ENCODE data around the gene SERPINA4. TPM values are rescaled to one million over a fixed set of nuclear protein-coding genes. Genes with fewer than 3 reads are reported as not detected.

The SERPINA4 gene
- not detected in 2 replicates for total RNA-seq

GRCh38 chr14:94560751-94561655, at the start of gene SERPINA4:
Gene SERPINA4 (plus strand): TSS chr14:94561442. CDS start chr14:94563483, 2,041 bp downstream.

GRCh38 chr14:94581127-94581999, 20.1 kb downstream of the SERPINA4 start, which contains the start of gene SERPINA5:
Gene SERPINA5 (plus strand): TSS chr14:94581426. CDS start chr14:94587363, 5,937 bp downstream.

GRCh38 chr14:94612174-94612573, 50.9 kb downstream of the SERPINA4 start, which contains the start of gene SERPINA3:
Gene SERPINA3 (plus strand): TSS chr14:94612391. CDS start chr14:94614442, 2,051 bp downstream.

Other genes starting within 250 kb of the SERPINA4 start
- gene SERPINA6, start 238.1 kb upstream of the SERPINA4 start, total RNA-seq = under 0.01 TPM in 1 of 2 replicates, not detected in the other
- not detected in 2 replicates for gene SERPINA2, start 194.7 kb upstream of the SERPINA4 start, total RNA-seq
- gene SERPINA1, start 172.8 kb upstream of the SERPINA4 start, total RNA-seq = 0.36 TPM in 1 of 2 replicates, not detected in the other
- not detected in 2 replicates for gene SERPINA11, start 108.6 kb upstream of the SERPINA4 start, total RNA-seq
- gene SERPINA9, start 85.2 kb upstream of the SERPINA4 start, total RNA-seq = not detected in 2 replicates
- gene SERPINA12, start 52.0 kb upstream of the SERPINA4 start, total RNA-seq = not detected in 2 replicates
- gene SERPINA5, start 20.0 kb downstream of the SERPINA4 start, total RNA-seq = not detected in 2 replicates
- 0.49 and 0.85 TPM in 2 replicates for gene SERPINA3, start 50.9 kb downstream of the SERPINA4 start, total RNA-seq
- 0.97 TPM in 1 of 2 replicates, not detected in the other for gene GSC, start 208.7 kb downstream of the SERPINA4 start, total RNA-seq

All from hair follicle dermal papilla cell (primary cell).